GM23338 (cell line): ENCODE results near the gene MRAP. TPM values are rescaled to one million over a fixed set of nuclear protein-coding genes. Genes with fewer than 3 reads are reported as not detected.

Experiments
- ATAC-seq: fragments of 200-7000 bp; cut with Tn5 transposase; 3 replicates; pipeline ENCODE4 v1.9.1; 2020
- DNase-seq: peaks from one replicate; pipeline ENCODE4 v3.0.0-alpha.2; 2015; ENCODE audit warnings: low spot score
- H2AFZ ChIP-seq: fragments of 200-600 bp; sonication (generic); 2 replicates; pipeline ENCODE4 v1.8.0; 2016; ENCODE audit warnings: antibody characterized with exemption, mild to moderate bottlenecking, moderate library complexity
- H3F3A ChIP-seq: fragments of 200-600 bp; sonication (generic); replicated peaks from 2 replicates; pipeline ENCODE4 v1.8.0; 2017; ENCODE audit warnings: antibody characterized with exemption, mixed run types, low read depth
- H3K27ac ChIP-seq: fragments of 200-600 bp; sonication (generic); 2 replicates; pipeline ENCODE4 v1.6.1; 2016; ENCODE audit warnings: low read depth
- H3K27me3 ChIP-seq: fragments of 200-600 bp; sonication (generic); 2 replicates; pipeline ENCODE4 v1.8.0; 2016; ENCODE audit warnings: mild to moderate bottlenecking, mixed run types, moderate library complexity; ENCODE audit not compliant: insufficient read depth
- H3K36me3 ChIP-seq: fragments of 200-600 bp; sonication (generic); 2 replicates; pipeline ENCODE4 v1.8.0; 2016; ENCODE audit warnings: mild to moderate bottlenecking; ENCODE audit not compliant: insufficient read depth
- H3K4me1 ChIP-seq: fragments of 200-600 bp; sonication (generic); 2 replicates; pipeline ENCODE4 v1.8.0; 2016; ENCODE audit warnings: mild to moderate bottlenecking, moderate library complexity; ENCODE audit not compliant: insufficient read depth
- H3K4me2 ChIP-seq: fragments of 200-600 bp; sonication (generic); 2 replicates; pipeline ENCODE4 v1.7.1; 2017; ENCODE audit warnings: mixed run types
- H3K4me3 ChIP-seq: fragments of 200-600 bp; sonication (generic); 2 replicates; pipeline ENCODE4 v1.6.1; 2016; ENCODE audit warnings: mixed run types
- H3K79me2 ChIP-seq: fragments of 200-600 bp; sonication (generic); replicated peaks from 2 replicates; pipeline ENCODE4 v1.8.0; 2017; ENCODE audit warnings: mild to moderate bottlenecking; ENCODE audit not compliant: insufficient read depth
- H3K9me2 ChIP-seq: fragments of 200-600 bp; sonication (generic); 2 replicates; pipeline ENCODE4 v1.8.0; 2017; ENCODE audit not compliant: insufficient read depth
- H4K20me1 ChIP-seq: fragments of 200-600 bp; sonication (generic); replicated peaks from 2 replicates; pipeline ENCODE4 v1.8.0; 2017; ENCODE audit warnings: mild to moderate bottlenecking; ENCODE audit not compliant: insufficient read depth
- H3K27ac Mint-ChIP-seq: 2 replicates; pipeline ENCODE4 v1.8.0; 2020; ENCODE audit warnings: inconsistent platforms, mild to moderate bottlenecking, moderate library complexity, mixed read lengths
- H3K27me3 Mint-ChIP-seq: 3 replicates; pipeline ENCODE4 v1.8.0; 2022; ENCODE audit warnings: low read depth, mild to moderate bottlenecking, moderate library complexity, mixed read lengths, inconsistent platforms; ENCODE audit not compliant: insufficient read depth, poor library complexity
- H3K36me3 Mint-ChIP-seq: 3 replicates; pipeline ENCODE4 v1.8.0; 2021; ENCODE audit warnings: low read depth, mild to moderate bottlenecking, inconsistent platforms, moderate library complexity, mixed read lengths
- H3K4me1 Mint-ChIP-seq: 3 replicates; pipeline ENCODE4 v1.8.0; 2020; ENCODE audit warnings: mild to moderate bottlenecking, inconsistent platforms, mixed read lengths
- H3K4me3 Mint-ChIP-seq: 3 replicates; pipeline ENCODE4 v1.8.0; 2021; ENCODE audit warnings: moderate library complexity, mild to moderate bottlenecking, inconsistent platforms, mixed read lengths
- H3K9me3 Mint-ChIP-seq: 3 replicates; pipeline ENCODE4 v1.8.0; 2020; ENCODE audit warnings: moderate library complexity, mild to moderate bottlenecking, inconsistent platforms, mixed read lengths
- CTCF ChIP-seq, 2 experiments: fragments of 200-600 bp in 1 of 2; sonication (generic) in 1 of 2; conservative IDR thresholded peaks; 2 replicates each; pipeline versions ENCODE4 v1.5.1 to v1.6.1; 2016 to 2017; ENCODE audit warnings: antibody characterized with exemption in 2 of 2, low read depth in 2 of 2, mild to moderate bottlenecking in 2 of 2, moderate library complexity in 1 of 2
- ETS1 ChIP-seq: IDR thresholded peaks from 2 replicates; pipeline ENCODE4 v1.6.1; 2016; ENCODE audit warnings: antibody characterized with exemption
- EZH2 ChIP-seq: fragments of 200-600 bp; sonication (generic); IDR thresholded peaks from one replicate; pipeline ENCODE4 v1.8.0; 2017; ENCODE audit warnings: antibody characterized with exemption, mild to moderate bottlenecking, low read depth; ENCODE audit not compliant: unreplicated experiment
- JUNB ChIP-seq: IDR thresholded peaks from one replicate; pipeline ENCODE4 v1.6.1; 2016; ENCODE audit warnings: antibody characterized with exemption; ENCODE audit not compliant: unreplicated experiment
- NANOG ChIP-seq: IDR thresholded peaks from 2 replicates; pipeline ENCODE4 v1.6.1; 2016; ENCODE audit warnings: antibody characterized with exemption, borderline replicate concordance
- REST ChIP-seq: IDR thresholded peaks from one replicate; pipeline ENCODE4 v1.6.1; 2018; ENCODE audit warnings: antibody characterized with exemption; ENCODE audit not compliant: unreplicated experiment
- STAT1 ChIP-seq: IDR thresholded peaks from one replicate; pipeline ENCODE4 v1.6.1; 2016; ENCODE audit warnings: antibody characterized with exemption; ENCODE audit not compliant: unreplicated experiment
- ZNF114 ChIP-seq: fragments of 250-450 bp; sonication (Bioruptor Pico); IDR thresholded peaks from 2 replicates; pipeline ENCODE4 v1.5.0; 2020; ENCODE audit warnings: mild to moderate bottlenecking, moderate library complexity
- ZNF331 ChIP-seq: fragments of 250-450 bp; sonication (Bioruptor Pico); IDR thresholded peaks from 2 replicates; pipeline ENCODE4 v1.5.0; 2020; ENCODE audit warnings: low read depth, mild to moderate bottlenecking, moderate library complexity
- ZNF462 ChIP-seq: fragments of 250-450 bp; sonication (Bioruptor Pico); IDR thresholded peaks from 2 replicates; pipeline ENCODE4 v1.5.0; 2020; ENCODE audit warnings: mild to moderate bottlenecking, moderate library complexity
- polyA plus RNA-seq: library from polyadenylated mRNA; unstranded; fragments of >200 nt; fragmentation: Nextera tagmentation; extraction: Ambion mirVana; gene quantifications from 2 replicates; pipeline ENCODE4 v1.2.1, GENCODE V29; 2016
- total RNA-seq: library from RNA; depleted of rRNA; stranded (reverse); fragments of >200 nt; shearing (Covaris generic); gene quantifications from 2 replicates; pipeline ENCODE4 v1.2.3, GENCODE V29; 2014

Gene MRAP
- total and polyA plus RNA-seq, 2 experiments from 2014 or later, result 0.78 TPM; not detected in 1

GRCh38 chr21:32334980-32335531 lies 36.4 kb downstream of the MRAP start (continued):
- TF ChIP-seq JUNB (no peak), STAT1 (no peak), ETS1 (no peak), NANOG (no peak), ZNF114 (CRISPR knock-in tag) (no peak), ZNF331 (CRISPR knock-in tag) (no peak)

- no peaks in the 10 kb centered on the region for H3K4me1 ChIP-seq
- Mint-ChIP-seq H3K4me3 (no peak overlapping the region), H3K4me1 (peaks cover 21% of the 10 kb centered on the region), H3K36me3 (peaks cover 81% of the 10 kb centered on the region), H3K27ac (peak overlapping the region; percentile 41), H3K27me3 (peaks cover 5% of the 10 kb centered on the region), H3K9me3 (no peaks in the 10 kb centered on the region)
- no peak for ATAC-seq
- no peak overlapping the region for H2AFZ ChIP-seq
- H3F3A ChIP-seq, result no peaks in the 10 kb centered on the region
- peaks cover 6% of the 10 kb centered on the region; the same call in 1 of the 2 replicates for H4K20me1 ChIP-seq
- H3K9me2 ChIP-seq, result no peaks in the 10 kb centered on the region
- no peak overlapping the region; the same call in 1 of the 2 replicates for H3K27ac ChIP-seq
- H3K79me2 ChIP-seq, result no peaks in the 10 kb centered on the region; the same call in 1 of the 2 replicates
- peaks cover 32% of the 10 kb centered on the region; the same call in 1 of the 2 replicates for H3K36me3 ChIP-seq
- H3K4me3 ChIP-seq, result no peak overlapping the region
- H3K4me2 ChIP-seq, result no peak overlapping the region
- DNase-seq, result no peak
- H3K27me3 ChIP-seq, result no peaks in the 10 kb centered on the region
- TF ChIP-seq EZH2 (no peak), CTCF (conservative IDR thresholded peaks at IDR 0.05; ENCODE audit: low read depth in 2 of 2) (no peak), ZNF462 (CRISPR knock-in tag) (no peak), ZNF331 (CRISPR knock-in tag) (no peak), NANOG (no peak), REST (no peak)
These were observed 37.2 kb downstream of the MRAP start for GRCh38 chr21:32335601-32336575.
